ENCODE results near the gene ALCAM.
"Not testable (repeated sequence)": the region's sequence is repeated elsewhere in the genome, so short reads cannot be mapped to it uniquely, and the experiment has no call there.

The ALCAM gene

GRCh38 chr3:105392598-105392997 lies 25.9 kb downstream of the ALCAM start:
- DNase-seq = not testable (repeated sequence)

- DNase-seq = no peak
Measured at GRCh38 chr3:105394177-105394576, 27.5 kb downstream of the ALCAM start.

- DNase-seq = no peak
Measured at GRCh38 chr3:105397974-105398373, 31.3 kb downstream of the ALCAM start.

GRCh38 chr3:105398437-105398836 lies 31.7 kb downstream of the ALCAM start:
- no peak for DNase-seq

GRCh38 chr3:105399062-105399461 lies 32.4 kb downstream of the ALCAM start:
- DNase-seq = no peak

- DNase-seq = no peak
Measured at GRCh38 chr3:105399611-105400010, 32.9 kb downstream of the ALCAM start.

- no peak for DNase-seq
Measured at GRCh38 chr3:105401254-105401653, 34.5 kb downstream of the ALCAM start.

GRCh38 chr3:105401691-105402149 lies 35.0 kb downstream of the ALCAM start:
- DNase-seq = no peak

- no peak for DNase-seq
Measured at GRCh38 chr3:105402287-105402801, 35.6 kb downstream of the ALCAM start.

- DNase-seq = not testable (repeated sequence)
Measured at GRCh38 chr3:105403034-105403433, 36.3 kb downstream of the ALCAM start.

- DNase-seq = no peak
Measured at GRCh38 chr3:105406268-105406667, 39.6 kb downstream of the ALCAM start.

- DNase-seq = no peak
Measured at GRCh38 chr3:105409364-105409763, 42.7 kb downstream of the ALCAM start.

- DNase-seq = no peak
Measured at GRCh38 chr3:105413343-105413887, 46.7 kb downstream of the ALCAM start.

- no peak for DNase-seq
Measured at GRCh38 chr3:105414841-105415240, 48.1 kb downstream of the ALCAM start.

GRCh38 chr3:105415951-105416350 lies 49.2 kb downstream of the ALCAM start:
- no peak for DNase-seq

GRCh38 chr3:105417525-105418289 lies 51.0 kb downstream of the ALCAM start:
- DNase-seq = no peak

GRCh38 chr3:105422645-105423044 lies 55.9 kb downstream of the ALCAM start:
- no peak for DNase-seq

- DNase-seq = no peak
Measured at GRCh38 chr3:105423397-105423796, 56.7 kb downstream of the ALCAM start.

- DNase-seq = no peak
Measured at GRCh38 chr3:105424412-105425152, 57.9 kb downstream of the ALCAM start.

GRCh38 chr3:105425153-105425502 lies 58.4 kb downstream of the ALCAM start:
- DNase-seq = no peak

GRCh38 chr3:105427332-105427731 lies 60.6 kb downstream of the ALCAM start:
- DNase-seq = no peak

- DNase-seq = no peak
Measured at GRCh38 chr3:105429034-105429762, 62.5 kb downstream of the ALCAM start.

- no peak for DNase-seq
Measured at GRCh38 chr3:105430455-105430854, 63.7 kb downstream of the ALCAM start.
